Inferior parietal cortex (tissue), 1 donor: ENCODE measurements around the gene NFKBIA.
"Not testable (repeated sequence)": the region's sequence is repeated elsewhere in the genome, so short reads cannot be mapped to it uniquely, and the experiment has no call there.

Experiments used
- DNase-seq: peaks from one replicate; pipeline ENCODE4 v3.0.0-alpha.2; 2016; ENCODE audit errors: extremely low spot score

The NFKBIA gene

DNA sequence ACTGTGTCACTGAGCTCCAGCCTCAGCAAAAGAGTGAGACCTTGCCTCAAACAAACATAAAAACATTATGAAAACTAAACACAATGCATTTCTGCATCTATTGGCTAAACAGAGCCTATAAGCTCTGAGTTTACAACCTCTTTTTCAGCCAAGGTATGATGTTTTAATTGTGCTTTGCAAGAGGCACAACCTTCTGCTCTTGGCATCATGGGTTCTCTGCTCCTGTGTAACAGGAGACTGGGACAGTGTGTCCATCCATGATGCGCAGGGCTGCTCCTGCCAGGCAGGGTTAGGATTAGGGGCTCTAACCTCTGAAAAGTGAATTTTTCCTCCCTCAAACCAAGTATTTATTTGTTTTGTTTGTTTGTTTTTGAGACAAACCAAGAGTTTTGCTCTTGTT is 5.0 kb upstream of the NFKBIA start:
- DNase-seq: no peak

DNA sequence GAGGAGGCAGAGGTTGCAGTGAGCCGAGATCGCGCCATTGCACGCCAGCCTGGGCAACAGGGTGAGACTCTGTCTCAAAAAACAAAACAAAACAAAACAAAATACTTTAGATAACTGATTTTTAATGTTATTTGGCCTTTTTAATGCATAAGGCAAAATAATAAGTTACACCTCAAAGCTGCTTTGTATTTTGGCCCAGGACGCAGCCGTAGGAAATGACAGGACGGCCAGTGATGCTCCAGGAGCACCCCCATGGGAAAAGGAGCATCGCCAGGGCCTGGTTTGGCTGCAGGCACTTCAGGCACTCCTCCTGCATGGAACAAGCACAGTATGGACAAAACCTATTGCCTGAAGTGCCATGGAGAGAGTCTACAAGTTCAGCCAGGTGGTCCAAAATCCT is 3.5 kb upstream of the NFKBIA start:
- DNase-seq: no peak

DNA sequence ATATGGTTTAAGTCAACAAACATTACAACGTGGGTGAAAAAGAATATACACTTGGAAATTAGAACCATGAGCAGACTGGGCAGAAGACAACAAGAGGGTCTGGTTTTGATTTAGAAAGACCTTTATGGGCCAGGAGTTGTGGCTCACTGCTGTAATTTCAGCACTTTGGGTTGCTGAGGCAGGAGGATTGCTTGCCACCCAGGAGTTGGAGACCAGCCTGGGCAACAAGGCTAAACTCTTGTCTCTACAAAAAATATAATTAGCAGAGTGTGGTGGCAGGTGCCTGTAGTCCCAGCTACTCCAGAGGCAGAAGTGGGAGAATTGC is 2.7 kb upstream of the NFKBIA start:
- DNase-seq: no peak

- peak; percentile 85 for DNase-seq
Measured at GRCh38 chr14:35406506-35407305, 2.2 kb upstream of the NFKBIA start.

- DNase-seq: no peak
Measured at GRCh38 chr14:35406090-35406489, 1.5 kb upstream of the NFKBIA start.

DNA sequence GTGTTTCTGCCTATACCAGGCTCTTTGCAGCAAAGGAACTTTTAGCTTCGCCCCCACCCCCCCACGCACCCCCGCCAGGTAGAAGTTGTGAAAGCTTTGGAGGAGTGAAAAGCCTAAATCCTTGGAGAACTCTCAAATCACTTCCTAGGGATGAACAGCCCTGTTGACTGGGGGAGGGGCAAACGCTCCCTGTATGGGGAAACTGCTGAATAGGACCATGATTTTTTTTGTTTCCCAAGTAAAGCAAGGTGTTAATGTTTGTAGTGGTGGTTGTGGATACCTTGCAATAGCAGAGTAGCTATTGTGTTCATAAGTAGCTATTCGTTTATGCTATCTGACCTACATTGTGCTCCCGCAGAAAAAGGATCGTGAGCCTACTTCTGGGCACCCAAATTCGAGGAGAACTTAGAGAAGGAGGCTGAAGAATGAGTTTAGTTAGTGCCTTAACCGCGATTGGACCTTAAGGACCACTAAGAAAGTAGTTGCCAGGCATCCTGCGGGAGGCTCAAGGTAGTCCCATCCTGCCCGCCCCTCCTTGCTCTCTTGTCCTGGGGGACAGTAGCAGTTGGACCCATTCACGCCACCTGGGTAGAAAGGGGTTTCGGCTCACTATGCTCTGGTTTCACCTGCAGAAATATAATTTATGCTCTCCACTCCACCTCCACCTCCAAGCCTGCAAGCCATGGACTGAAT is 901 bp upstream of the NFKBIA start:
- DNase-seq: no peak

DNA sequence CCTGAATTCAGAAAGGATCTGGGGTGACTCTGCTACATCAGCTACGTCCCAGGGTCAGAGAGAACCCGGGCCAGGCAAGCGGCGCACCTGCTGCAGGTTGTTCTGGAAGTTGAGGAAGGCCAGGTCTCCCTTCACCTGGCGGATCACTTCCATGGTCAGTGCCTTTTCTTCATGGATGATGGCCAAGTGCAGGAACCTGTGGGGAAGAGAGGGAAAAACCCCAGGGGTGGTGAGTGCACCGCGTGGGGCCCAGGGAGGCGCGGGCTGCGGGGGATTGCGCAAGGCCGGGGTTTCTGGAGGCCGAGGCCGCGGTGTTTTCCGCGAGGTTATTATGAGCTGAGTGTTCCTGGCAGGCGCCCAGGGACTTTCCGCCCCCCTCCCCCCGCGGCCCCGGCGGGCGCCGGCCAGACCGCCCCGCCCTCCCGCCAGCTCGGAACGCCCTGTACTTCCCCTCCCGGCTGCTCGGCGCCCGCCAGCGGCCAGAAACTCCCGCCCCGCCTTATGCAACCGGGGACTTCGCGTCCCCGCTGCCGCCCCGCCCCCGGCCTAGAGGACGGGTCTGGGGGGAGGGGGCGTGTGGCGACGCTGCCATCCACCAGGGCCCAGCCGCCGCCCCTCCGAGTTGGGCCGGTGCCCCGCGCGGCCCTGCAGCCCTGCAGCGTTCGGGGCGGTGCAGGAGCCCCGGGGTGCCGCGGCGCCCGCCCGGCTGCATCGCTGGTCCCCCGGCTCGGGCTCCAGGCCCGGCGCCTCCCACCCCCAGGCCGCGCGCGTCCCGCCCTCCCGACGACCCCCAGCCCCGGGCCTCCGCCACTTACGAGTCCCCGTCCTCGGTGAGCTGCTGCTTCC is 723 bp downstream of the NFKBIA start:
- peak; percentile 82 for DNase-seq

DNA sequence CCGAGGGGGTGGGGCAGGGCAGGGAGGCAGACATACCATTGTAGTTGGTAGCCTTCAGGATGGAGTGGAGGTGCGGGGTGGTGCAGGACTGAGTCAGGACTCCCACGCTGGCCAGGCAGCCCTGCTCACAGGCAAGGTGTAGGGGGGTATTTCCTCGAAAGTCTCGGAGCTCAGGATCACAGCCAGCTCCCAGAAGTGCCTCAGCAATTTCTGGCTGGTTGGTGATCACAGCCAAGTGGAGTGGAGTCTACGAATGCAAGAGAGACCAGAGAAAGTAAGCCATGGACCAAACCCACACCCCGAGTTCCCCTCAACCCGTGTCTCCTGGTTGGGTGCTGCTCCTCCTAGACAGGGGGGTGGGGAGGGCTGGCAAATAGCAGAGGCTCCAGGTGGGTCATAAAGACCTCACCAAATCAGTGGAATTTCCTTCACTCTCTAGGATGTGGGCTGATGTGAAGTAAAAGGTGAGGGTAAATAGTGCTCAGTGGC is 1.4 kb downstream of the NFKBIA start:
- DNase-seq: no peak

DNA sequence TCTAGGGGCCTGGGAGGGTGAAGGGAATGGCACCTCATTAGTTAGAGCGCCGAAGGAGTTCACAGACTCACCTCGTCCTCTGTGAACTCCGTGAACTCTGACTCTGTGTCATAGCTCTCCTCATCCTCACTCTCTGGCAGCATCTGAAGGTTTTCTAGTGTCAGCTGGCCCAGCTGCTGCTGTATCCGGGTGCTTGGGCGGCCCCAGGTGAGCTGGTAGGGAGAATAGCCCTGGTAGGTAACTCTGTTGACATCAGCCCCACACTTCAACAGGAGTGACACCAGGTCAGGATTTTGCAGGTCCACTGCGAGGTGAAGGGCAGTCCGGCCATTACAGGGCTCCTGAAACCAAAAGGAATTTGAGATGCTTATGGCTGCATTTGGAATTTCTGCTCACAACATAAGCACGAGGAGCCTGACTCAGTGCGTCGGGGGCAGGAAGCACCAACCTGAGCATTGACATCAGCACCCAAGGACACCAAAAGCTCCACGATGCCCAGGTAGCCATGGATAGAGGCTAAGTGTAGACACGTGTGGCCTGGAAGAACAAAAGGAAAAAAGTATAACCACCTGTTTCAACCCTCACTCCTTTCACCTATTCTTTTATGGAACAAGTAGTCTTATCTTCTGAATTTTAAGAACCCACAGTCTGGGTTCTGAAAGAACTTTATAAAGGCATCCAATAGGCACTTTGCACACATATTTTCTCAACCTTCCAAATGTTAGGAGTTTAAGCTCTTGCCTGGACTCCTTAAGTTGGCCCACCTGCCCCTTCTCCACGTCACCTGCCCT is 2.0 kb downstream of the NFKBIA start:
- DNase-seq: no peak

- DNase-seq: no peak
Measured at GRCh38 chr14:35401422-35402265, 2.9 kb downstream of the NFKBIA start.

- DNase-seq: no peak
Measured at GRCh38 chr14:35400648-35401421, 3.7 kb downstream of the NFKBIA start.

GRCh38 chr14:35399083-35399937 is 5.2 kb downstream of the NFKBIA start:
- no peak for DNase-seq

GRCh38 chr14:35398071-35398584 is 6.4 kb downstream of the NFKBIA start:
- DNase-seq: no peak

- not testable (repeated sequence) for DNase-seq
Measured at GRCh38 chr14:35396610-35397009, 7.9 kb downstream of the NFKBIA start.

DNA sequence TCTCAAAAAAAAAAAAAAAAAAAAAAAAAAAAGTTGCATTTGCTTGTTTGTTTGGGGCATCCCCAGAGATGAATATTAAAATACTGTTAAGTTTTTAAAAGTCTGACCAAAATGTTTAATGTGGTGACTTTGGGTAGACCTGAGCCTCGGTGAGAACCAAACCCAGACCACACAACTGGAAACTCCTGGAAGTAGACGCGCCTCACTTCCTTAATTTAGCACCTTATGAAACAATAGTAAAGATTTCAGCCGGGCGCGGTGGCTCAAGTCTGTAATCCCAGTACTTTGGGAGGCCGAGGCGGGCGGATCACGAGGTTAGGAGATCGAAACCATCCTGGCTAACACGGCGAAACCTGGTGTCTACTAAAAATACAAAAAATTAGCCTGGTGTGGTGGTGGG is 9.3 kb downstream of the NFKBIA start:
- no peak for DNase-seq

- no peak for DNase-seq
Measured at GRCh38 chr14:35394326-35395013, 10.1 kb downstream of the NFKBIA start.

DNA sequence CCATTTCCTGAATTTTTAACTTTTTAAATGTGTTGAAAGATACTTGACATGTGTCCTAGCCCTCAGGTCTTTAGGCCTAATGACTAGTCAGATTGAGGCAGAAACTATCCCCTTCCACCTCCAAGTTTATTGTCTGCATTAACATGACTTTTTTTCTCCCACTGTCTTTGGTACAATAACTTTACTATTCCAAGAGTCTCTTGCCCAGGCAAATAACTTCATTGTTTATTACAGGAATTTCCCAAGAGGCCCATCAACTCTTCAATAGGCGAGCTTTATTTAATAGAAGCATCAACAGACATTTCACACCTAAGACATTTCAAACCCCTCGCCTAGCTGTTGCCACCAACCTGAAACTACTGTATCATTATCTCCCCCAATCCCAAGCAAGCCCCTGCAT is 10.7 kb downstream of the NFKBIA start:
- DNase-seq: no peak

DNA sequence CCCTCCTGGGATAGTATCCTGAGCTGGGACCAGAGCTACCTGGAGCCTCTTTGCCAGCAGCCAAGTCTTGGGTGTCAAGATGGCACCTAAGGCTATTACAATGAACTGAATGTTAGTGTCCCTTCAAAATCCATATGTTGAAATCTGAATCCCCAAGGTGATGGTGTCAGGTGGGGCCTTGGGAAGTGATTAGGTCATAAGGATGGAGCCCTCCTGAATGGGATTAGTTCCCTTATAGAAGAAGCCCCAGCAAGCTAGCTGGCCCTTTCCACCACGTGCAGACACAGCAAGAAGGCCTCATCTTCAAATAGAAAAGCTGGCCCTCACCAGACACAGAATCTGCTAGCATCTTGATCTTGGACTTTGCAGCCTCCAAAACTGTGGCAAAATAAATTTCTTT is 12.4 kb downstream of the NFKBIA start:
- no peak for DNase-seq
